ENCODE results near the gene SEMA3G.

SEMA3G gene

DNA sequence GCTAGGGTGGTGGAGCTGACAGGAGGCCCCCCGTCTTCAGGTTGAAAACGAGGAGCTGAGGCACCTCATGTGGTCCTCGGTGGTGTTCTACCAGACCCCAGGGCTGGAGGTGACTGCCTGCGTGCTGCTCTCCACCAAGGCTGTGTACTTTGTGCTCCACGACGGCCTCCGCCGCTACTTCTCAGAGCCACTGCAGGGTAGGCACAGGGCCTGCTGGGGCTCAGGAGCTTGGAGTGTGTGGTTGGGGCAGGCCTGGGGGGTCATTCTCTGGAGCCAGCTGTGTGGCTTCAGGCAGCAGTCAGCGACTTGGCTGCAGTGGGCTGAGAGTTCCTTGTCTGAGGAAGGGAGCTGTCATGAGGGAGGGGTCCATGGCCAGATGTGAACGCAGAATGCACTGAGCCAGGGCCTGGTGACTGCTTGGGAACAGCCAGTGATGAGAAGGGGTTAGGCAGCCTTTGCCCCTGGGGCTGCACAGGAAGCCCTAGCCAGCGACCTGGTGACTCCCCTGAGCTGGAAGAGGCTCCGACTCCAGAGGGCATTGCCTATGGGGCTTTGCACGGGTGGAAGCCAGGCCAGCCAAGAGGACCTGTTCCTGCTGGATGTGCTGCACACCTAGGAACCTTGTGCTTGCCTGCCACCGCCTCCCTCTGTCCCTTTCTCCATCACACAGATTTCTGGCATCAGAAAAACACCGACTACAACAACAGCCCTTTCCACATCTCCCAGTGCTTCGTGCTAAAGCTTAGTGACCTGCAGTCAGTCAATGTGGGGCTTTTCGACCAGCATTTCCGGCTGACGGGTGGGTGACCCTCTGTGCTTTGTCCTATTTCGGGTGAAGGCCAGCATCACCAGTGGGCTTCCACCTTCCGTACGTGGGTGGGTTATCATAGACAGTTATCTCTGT is 45.4 kb upstream of the SEMA3G start:
- TF ChIP-seq, protein P1, sequence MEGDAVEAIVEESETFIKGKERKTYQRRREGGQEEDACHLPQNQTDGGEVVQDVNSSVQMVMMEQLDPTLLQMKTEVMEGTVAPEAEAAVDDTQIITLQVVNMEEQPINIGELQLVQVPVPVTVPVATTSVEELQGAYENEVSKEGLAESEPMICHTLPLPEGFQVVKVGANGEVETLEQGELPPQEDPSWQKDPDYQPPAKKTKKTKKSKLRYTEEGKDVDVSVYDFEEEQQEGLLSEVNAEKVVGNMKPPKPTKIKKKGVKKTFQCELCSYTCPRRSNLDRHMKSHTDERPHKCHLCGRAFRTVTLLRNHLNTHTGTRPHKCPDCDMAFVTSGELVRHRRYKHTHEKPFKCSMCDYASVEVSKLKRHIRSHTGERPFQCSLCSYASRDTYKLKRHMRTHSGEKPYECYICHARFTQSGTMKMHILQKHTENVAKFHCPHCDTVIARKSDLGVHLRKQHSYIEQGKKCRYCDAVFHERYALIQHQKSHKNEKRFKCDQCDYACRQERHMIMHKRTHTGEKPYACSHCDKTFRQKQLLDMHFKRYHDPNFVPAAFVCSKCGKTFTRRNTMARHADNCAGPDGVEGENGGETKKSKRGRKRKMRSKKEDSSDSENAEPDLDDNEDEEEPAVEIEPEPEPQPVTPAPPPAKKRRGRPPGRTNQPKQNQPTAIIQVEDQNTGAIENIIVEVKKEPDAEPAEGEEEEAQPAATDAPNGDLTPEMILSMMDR (IDR thresholded peaks at IDR 0.05): no peak
- Histone ChIP-seq H3K36me3 (peaks cover 75 to 87% (median 79%) of the 10 kb centered on the region in 3 donors), H3K9me3 (no peaks in the 10 kb centered on the region), H3K27ac (no peak overlapping the region), H3K4me3 (no peak overlapping the region), H3K4me1 (peaks cover 0 to 16% (median 0%) of the 10 kb centered on the region in 4 donors), H3K27me3 (no peaks in the 10 kb centered on the region)
- no peak for DNase-seq
- intact Hi-C loops (cut with DNase I; ENCODE audit: low total_unique reads): no loop called here

DNA sequence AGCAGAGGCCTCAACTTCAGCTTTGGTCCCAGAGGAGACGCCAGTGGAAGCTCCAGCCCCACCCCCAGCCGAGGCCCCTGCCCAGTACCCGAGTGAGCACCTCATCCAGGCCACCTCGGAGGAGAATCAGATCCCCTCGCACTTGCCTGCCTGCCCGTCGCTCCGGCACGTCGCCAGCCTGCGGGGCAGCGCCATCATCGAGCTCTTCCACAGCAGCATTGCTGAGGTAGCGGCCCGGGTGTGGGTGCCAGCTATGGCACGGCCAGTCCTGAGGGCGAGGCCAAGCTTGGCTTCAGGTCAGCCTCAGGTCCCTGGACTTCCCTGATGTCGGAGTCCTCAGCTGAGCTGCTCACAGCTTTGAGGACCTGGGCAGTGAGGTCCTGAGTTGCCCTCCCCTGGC is 44.5 kb upstream of the SEMA3G start:
- Histone ChIP-seq H3K4me3 (no peak overlapping the region), H3K27ac (no peak overlapping the region), H3K36me3 (peaks cover 78 to 95% (median 87%) of the 10 kb centered on the region in 3 donors), H3K27me3 (no peaks in the 10 kb centered on the region), H3K9me3 (no peaks in the 10 kb centered on the region), H3K4me1 (peaks cover 0 to 10% (median 0%) of the 10 kb centered on the region in 4 donors)
- intact Hi-C loops (cut with DNase I; ENCODE audit: low total_unique reads): no loop called here
- no peak for DNase-seq
- TF ChIP-seq, protein P1 (IDR thresholded peaks at IDR 0.05): no peak

DNA sequence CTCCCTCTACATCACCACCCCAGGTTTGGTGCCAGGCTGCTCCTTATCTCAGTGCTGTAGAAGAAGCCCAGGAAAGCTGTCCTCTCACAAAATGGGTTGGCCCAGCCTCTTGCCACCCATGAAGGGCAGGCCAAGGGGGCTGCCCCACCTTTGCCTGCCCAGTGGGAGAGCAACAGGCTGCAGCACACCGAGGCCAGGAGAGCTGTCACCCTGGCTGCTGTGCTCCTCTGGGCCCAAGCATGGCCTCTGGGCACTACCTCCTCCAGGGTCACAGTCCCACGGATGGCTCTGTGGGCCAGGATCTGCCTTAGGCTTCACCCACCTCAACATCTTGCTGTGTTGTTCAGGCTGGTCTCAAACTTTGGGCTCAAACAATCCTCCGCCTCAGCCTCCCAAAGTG is 43.8 kb upstream of the SEMA3G start:
- Histone ChIP-seq H3K27me3 (no peaks in the 10 kb centered on the region), H3K36me3 (peaks cover 78 to 100% (median 90%) of the 10 kb centered on the region in 3 donors), H3K27ac (no peak overlapping the region), H3K9me3 (no peaks in the 10 kb centered on the region), H3K4me3 (no peak overlapping the region), H3K4me1 (peaks cover 0 to 13% (median 0%) of the 10 kb centered on the region in 4 donors)
- intact Hi-C loops (cut with DNase I; ENCODE audit: low total_unique reads): no loop called here
- TF ChIP-seq, protein P1 (IDR thresholded peaks at IDR 0.05): no peak
- DNase-seq: no peak

DNA sequence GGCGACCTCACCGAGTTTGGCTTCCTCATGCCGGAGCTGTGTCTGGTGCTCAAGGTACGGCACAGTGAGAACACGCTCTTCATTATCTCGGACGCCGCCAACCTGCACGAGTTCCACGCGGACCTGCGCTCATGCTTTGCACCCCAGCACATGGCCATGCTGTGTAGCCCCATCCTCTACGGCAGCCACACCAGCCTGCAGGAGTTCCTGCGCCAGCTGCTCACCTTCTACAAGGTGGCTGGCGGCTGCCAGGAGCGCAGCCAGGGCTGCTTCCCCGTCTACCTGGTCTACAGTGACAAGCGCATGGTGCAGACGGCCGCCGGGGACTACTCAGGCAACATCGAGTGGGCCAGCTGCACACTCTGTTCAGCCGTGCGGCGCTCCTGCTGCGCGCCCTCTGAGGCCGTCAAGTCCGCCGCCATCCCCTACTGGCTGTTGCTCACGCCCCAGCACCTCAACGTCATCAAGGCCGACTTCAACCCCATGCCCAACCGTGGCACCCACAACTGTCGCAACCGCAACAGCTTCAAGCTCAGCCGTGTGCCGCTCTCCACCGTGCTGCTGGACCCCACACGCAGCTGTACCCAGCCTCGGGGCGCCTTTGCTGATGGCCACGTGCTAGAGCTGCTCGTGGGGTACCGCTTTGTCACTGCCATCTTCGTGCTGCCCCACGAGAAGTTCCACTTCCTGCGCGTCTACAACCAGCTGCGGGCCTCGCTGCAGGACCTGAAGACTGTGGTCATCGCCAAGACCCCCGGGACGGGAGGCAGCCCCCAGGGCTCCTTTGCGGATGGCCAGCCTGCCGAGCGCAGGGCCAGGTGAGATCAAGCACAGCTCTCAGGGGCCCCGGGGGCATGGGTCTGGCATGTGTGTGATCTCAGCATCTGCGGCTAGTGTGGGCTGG is 43.1 kb upstream of the SEMA3G start:
- H3K36me3 ChIP-seq: peaks cover 80 to 100% (median 94%) of the 10 kb centered on the region in 3 donors

More for the DNA sequence above, 43.1 kb upstream of the SEMA3G start:
- H3K9me3 ChIP-seq: no peaks in the 10 kb centered on the region
- DNase-seq: no peak
- no peak overlapping the region for H3K27ac ChIP-seq
- peaks cover 0 to 13% (median 0%) of the 10 kb centered on the region in 4 donors for H3K4me1 ChIP-seq
- no peaks in the 10 kb centered on the region for H3K27me3 ChIP-seq
- intact Hi-C loops (cut with DNase I; ENCODE audit: low total_unique reads): no loop called here
- no peak overlapping the region for H3K4me3 ChIP-seq
- TF ChIP-seq, protein P1 (IDR thresholded peaks at IDR 0.05): no peak
